Measurements from ENCODE around the gene LIPI. TPM values are rescaled to one million over a fixed set of nuclear protein-coding genes. Genes with fewer than 3 reads are reported as not detected.

The LIPI gene
- polyA plus RNA-seq, 1 donor (not counting 4 experiments of a cell fraction or from before 2014, with no cell fraction given) = not detected

- no peaks in the 10 kb centered on the region for H3K27me3 ChIP-seq (ENCODE audit: control insufficient read depth, extremely low read depth, insufficient read depth, low read length)
- no peak for DNase-seq (ENCODE audit: low read depth, low spot score)
- no peaks in the 10 kb centered on the region for H3K79me2 ChIP-seq (ENCODE audit: control insufficient read depth, insufficient read depth, low read length)
- FAIRE-seq = no peak
- no peaks in the 10 kb centered on the region for H3K9me1 ChIP-seq (ENCODE audit: control insufficient read depth, extremely low read depth, insufficient read depth, low read length)
- no peaks in the 10 kb centered on the region for H4K20me1 ChIP-seq (ENCODE audit: control insufficient read depth, extremely low read depth, insufficient read depth, low read length)
- TF ChIP-seq EZH2 (IDR thresholded peaks at IDR 0.05; ENCODE audit: low read length) = no peak
- no peak for TF ChIP-seq CTCF (optimal IDR thresholded peaks at IDR 0.05 in 1 of 3, IDR thresholded peaks at IDR 0.05 in 1 of 3, conservative IDR thresholded peaks at IDR 0.05 in 1 of 3; ENCODE audit: extremely low read depth in 1 of 3, insufficient read depth in 2 of 3, low read length in 3 of 3)
- no peak overlapping the region for H3K27ac ChIP-seq (ENCODE audit: control insufficient read depth, insufficient read depth, low read length)
- no peaks in the 10 kb centered on the region for H3K36me3 ChIP-seq (ENCODE audit: control insufficient read depth in 2 of 2, extremely low read depth in 1 of 2, insufficient read depth in 2 of 2, low read length in 2 of 2)
- dilution Hi-C loops (cut with MboI; ENCODE audit: extremely low pct_ligation_motif_present, low sequenced_read_pairs) = no loop called here
- no peak overlapping the region for H2AFZ ChIP-seq (ENCODE audit: control insufficient read depth, low read length)
- H3K4me3 ChIP-seq (ENCODE audit: control insufficient read depth in 2 of 3, extremely low read depth in 1 of 3, insufficient read depth in 2 of 3, low read depth in 1 of 3, low read length in 3 of 3) = no peak overlapping the region
- H3K9me3 ChIP-seq (ENCODE audit: control insufficient read depth, low read depth, low read length) = no peaks in the 10 kb centered on the region
- H3K4me1 ChIP-seq (ENCODE audit: control insufficient read depth, extremely low read depth, insufficient read depth, low read length) = no peaks in the 10 kb centered on the region
- H3K4me2 ChIP-seq (ENCODE audit: control insufficient read depth, extremely low read depth, insufficient read depth, low read depth, low read length) = no peak overlapping the region
- no peak overlapping the region for H3K9ac ChIP-seq (ENCODE audit: control insufficient read depth, extremely low read depth, insufficient read depth, low read length)
Observed at GRCh38 chr21:14116080-14116481, 94.7 kb downstream of the LIPI start.

- H3K9me3 ChIP-seq (ENCODE audit: control insufficient read depth, low read depth, low read length) = no peaks in the 10 kb centered on the region
- FAIRE-seq (no peak), DNase-seq (ENCODE audit: low read depth, low spot score) (no peak)
- dilution Hi-C loops (cut with MboI; ENCODE audit: extremely low pct_ligation_motif_present, low sequenced_read_pairs) = no loop called here
- no peaks in the 10 kb centered on the region for H3K9me1 ChIP-seq (ENCODE audit: control insufficient read depth, extremely low read depth, insufficient read depth, low read length)
- H3K4me1 ChIP-seq (ENCODE audit: control insufficient read depth, extremely low read depth, insufficient read depth, low read length) = no peaks in the 10 kb centered on the region
- H3K79me2 ChIP-seq (ENCODE audit: control insufficient read depth, insufficient read depth, low read length) = no peaks in the 10 kb centered on the region
- H4K20me1 ChIP-seq (ENCODE audit: control insufficient read depth, extremely low read depth, insufficient read depth, low read length) = no peaks in the 10 kb centered on the region
- no peak for TF ChIP-seq EZH2 (IDR thresholded peaks at IDR 0.05; ENCODE audit: low read length)
- TF ChIP-seq CTCF (optimal IDR thresholded peaks at IDR 0.05 in 1 of 3, IDR thresholded peaks at IDR 0.05 in 1 of 3, conservative IDR thresholded peaks at IDR 0.05 in 1 of 3; ENCODE audit: extremely low read depth in 1 of 3, insufficient read depth in 2 of 3, low read length in 3 of 3) = no peak
- no peak overlapping the region for H3K27ac ChIP-seq (ENCODE audit: control insufficient read depth, insufficient read depth, low read length)
- no peak overlapping the region for H3K4me2 ChIP-seq (ENCODE audit: control insufficient read depth, extremely low read depth, insufficient read depth, low read depth, low read length)
- H3K4me3 ChIP-seq (ENCODE audit: control insufficient read depth in 2 of 3, extremely low read depth in 1 of 3, insufficient read depth in 2 of 3, low read depth in 1 of 3, low read length in 3 of 3) = no peak overlapping the region
- H2AFZ ChIP-seq (ENCODE audit: control insufficient read depth, low read length) = no peak overlapping the region
- H3K36me3 ChIP-seq (ENCODE audit: control insufficient read depth in 2 of 2, extremely low read depth in 1 of 2, insufficient read depth in 2 of 2, low read length in 2 of 2) = no peaks in the 10 kb centered on the region
- no peaks in the 10 kb centered on the region for H3K27me3 ChIP-seq (ENCODE audit: control insufficient read depth, extremely low read depth, insufficient read depth, low read length)
- H3K9ac ChIP-seq (ENCODE audit: control insufficient read depth, extremely low read depth, insufficient read depth, low read length) = no peak overlapping the region
Observed at GRCh38 chr21:14115646-14116045, 95.1 kb downstream of the LIPI start.
